DMS114 treated with DMSO at 0.1 percent for 48 hours (cell line): ENCODE data around the gene SPATA45.

ENCODE experiments used
- DNase-seq: peaks from one replicate; lab custom pipeline; 2025; ENCODE audit not compliant: unreplicated experiment; lab: John Stamatoyannopoulos, UW

SPATA45 gene

GRCh38 chr1:212782422-212783154 lies 64.9 kb downstream of the SPATA45 start:
- DNase-seq, result peak; percentile 32

- DNase-seq, result no peak
Measured at GRCh38 chr1:212781225-212781624, 66.2 kb downstream of the SPATA45 start.

- DNase-seq, result no peak
Measured at GRCh38 chr1:212780759-212781158, 66.7 kb downstream of the SPATA45 start.
